GM23338 (cell line): ENCODE data around the gene SH2D4B. TPM values are rescaled to one million over a fixed set of nuclear protein-coding genes. Genes with fewer than 3 reads are reported as not detected.

Experiments used
- ATAC-seq: fragments of 200-7000 bp; cut with Tn5 transposase; 3 replicates; pipeline ENCODE4 v1.9.1; 2020
- DNase-seq: peaks from one replicate; pipeline ENCODE4 v3.0.0-alpha.2; 2015; ENCODE audit warnings: low spot score
- H2AFZ ChIP-seq: fragments of 200-600 bp; sonication (generic); 2 replicates; pipeline ENCODE4 v1.8.0; 2016; ENCODE audit warnings: antibody characterized with exemption, mild to moderate bottlenecking, moderate library complexity
- H3F3A ChIP-seq: fragments of 200-600 bp; sonication (generic); replicated peaks from 2 replicates; pipeline ENCODE4 v1.8.0; 2017; ENCODE audit warnings: antibody characterized with exemption, mixed run types, low read depth
- H3K27ac ChIP-seq: fragments of 200-600 bp; sonication (generic); 2 replicates; pipeline ENCODE4 v1.6.1; 2016; ENCODE audit warnings: low read depth
- H3K27me3 ChIP-seq: fragments of 200-600 bp; sonication (generic); 2 replicates; pipeline ENCODE4 v1.8.0; 2016; ENCODE audit warnings: mild to moderate bottlenecking, mixed run types, moderate library complexity; ENCODE audit not compliant: insufficient read depth
- H3K36me3 ChIP-seq: fragments of 200-600 bp; sonication (generic); 2 replicates; pipeline ENCODE4 v1.8.0; 2016; ENCODE audit warnings: mild to moderate bottlenecking; ENCODE audit not compliant: insufficient read depth
- H3K4me1 ChIP-seq: fragments of 200-600 bp; sonication (generic); 2 replicates; pipeline ENCODE4 v1.8.0; 2016; ENCODE audit warnings: mild to moderate bottlenecking, moderate library complexity; ENCODE audit not compliant: insufficient read depth
- H3K4me2 ChIP-seq: fragments of 200-600 bp; sonication (generic); 2 replicates; pipeline ENCODE4 v1.7.1; 2017; ENCODE audit warnings: mixed run types
- H3K4me3 ChIP-seq: fragments of 200-600 bp; sonication (generic); 2 replicates; pipeline ENCODE4 v1.6.1; 2016; ENCODE audit warnings: mixed run types
- H3K79me2 ChIP-seq: fragments of 200-600 bp; sonication (generic); replicated peaks from 2 replicates; pipeline ENCODE4 v1.8.0; 2017; ENCODE audit warnings: mild to moderate bottlenecking; ENCODE audit not compliant: insufficient read depth
- H3K9me2 ChIP-seq: fragments of 200-600 bp; sonication (generic); 2 replicates; pipeline ENCODE4 v1.8.0; 2017; ENCODE audit not compliant: insufficient read depth
- H4K20me1 ChIP-seq: fragments of 200-600 bp; sonication (generic); replicated peaks from 2 replicates; pipeline ENCODE4 v1.8.0; 2017; ENCODE audit warnings: mild to moderate bottlenecking; ENCODE audit not compliant: insufficient read depth
- H3K27ac Mint-ChIP-seq: 2 replicates; pipeline ENCODE4 v1.8.0; 2020; ENCODE audit warnings: inconsistent platforms, mild to moderate bottlenecking, moderate library complexity, mixed read lengths
- H3K27me3 Mint-ChIP-seq: 3 replicates; pipeline ENCODE4 v1.8.0; 2022; ENCODE audit warnings: low read depth, mild to moderate bottlenecking, moderate library complexity, mixed read lengths, inconsistent platforms; ENCODE audit not compliant: insufficient read depth, poor library complexity
- H3K36me3 Mint-ChIP-seq: 3 replicates; pipeline ENCODE4 v1.8.0; 2021; ENCODE audit warnings: low read depth, mild to moderate bottlenecking, inconsistent platforms, moderate library complexity, mixed read lengths
- H3K4me1 Mint-ChIP-seq: 3 replicates; pipeline ENCODE4 v1.8.0; 2020; ENCODE audit warnings: mild to moderate bottlenecking, inconsistent platforms, mixed read lengths
- H3K4me3 Mint-ChIP-seq: 3 replicates; pipeline ENCODE4 v1.8.0; 2021; ENCODE audit warnings: moderate library complexity, mild to moderate bottlenecking, inconsistent platforms, mixed read lengths
- H3K9me3 Mint-ChIP-seq: 3 replicates; pipeline ENCODE4 v1.8.0; 2020; ENCODE audit warnings: moderate library complexity, mild to moderate bottlenecking, inconsistent platforms, mixed read lengths
- CREB1 ChIP-seq: fragments of 250-450 bp; sonication (Bioruptor Pico); IDR thresholded peaks from 2 replicates; pipeline ENCODE4 v1.5.0; 2020; ENCODE audit warnings: low read depth, mild to moderate bottlenecking, moderate library complexity
- CTCF ChIP-seq, 2 experiments: fragments of 200-600 bp in 1 of 2; sonication (generic) in 1 of 2; conservative IDR thresholded peaks; 2 replicates each; pipeline versions ENCODE4 v1.5.1 to v1.6.1; 2016 to 2017; ENCODE audit warnings: antibody characterized with exemption in 2 of 2, low read depth in 2 of 2, mild to moderate bottlenecking in 2 of 2, moderate library complexity in 1 of 2
- ETS1 ChIP-seq: IDR thresholded peaks from 2 replicates; pipeline ENCODE4 v1.6.1; 2016; ENCODE audit warnings: antibody characterized with exemption
- EZH2 ChIP-seq: fragments of 200-600 bp; sonication (generic); IDR thresholded peaks from one replicate; pipeline ENCODE4 v1.8.0; 2017; ENCODE audit warnings: antibody characterized with exemption, mild to moderate bottlenecking, low read depth; ENCODE audit not compliant: unreplicated experiment
- EZH2phosphoT487 ChIP-seq: fragments of 200-600 bp; sonication (generic); IDR thresholded peaks from one replicate; pipeline ENCODE4 v1.8.1; 2018; ENCODE audit warnings: antibody characterized with exemption; ENCODE audit not compliant: unreplicated experiment
- JUNB ChIP-seq: IDR thresholded peaks from one replicate; pipeline ENCODE4 v1.6.1; 2016; ENCODE audit warnings: antibody characterized with exemption; ENCODE audit not compliant: unreplicated experiment
- NANOG ChIP-seq: IDR thresholded peaks from 2 replicates; pipeline ENCODE4 v1.6.1; 2016; ENCODE audit warnings: antibody characterized with exemption, borderline replicate concordance
- POLR2AphosphoS5 ChIP-seq: IDR thresholded peaks from 2 replicates; pipeline ENCODE4 v1.6.1; 2016; ENCODE audit warnings: antibody characterized with exemption, low read depth
- REST ChIP-seq: IDR thresholded peaks from one replicate; pipeline ENCODE4 v1.6.1; 2018; ENCODE audit warnings: antibody characterized with exemption; ENCODE audit not compliant: unreplicated experiment
- STAT1 ChIP-seq: IDR thresholded peaks from one replicate; pipeline ENCODE4 v1.6.1; 2016; ENCODE audit warnings: antibody characterized with exemption; ENCODE audit not compliant: unreplicated experiment
- ZNF114 ChIP-seq: fragments of 250-450 bp; sonication (Bioruptor Pico); IDR thresholded peaks from 2 replicates; pipeline ENCODE4 v1.5.0; 2020; ENCODE audit warnings: mild to moderate bottlenecking, moderate library complexity
- ZNF331 ChIP-seq: fragments of 250-450 bp; sonication (Bioruptor Pico); IDR thresholded peaks from 2 replicates; pipeline ENCODE4 v1.5.0; 2020; ENCODE audit warnings: low read depth, mild to moderate bottlenecking, moderate library complexity
- ZNF462 ChIP-seq: fragments of 250-450 bp; sonication (Bioruptor Pico); IDR thresholded peaks from 2 replicates; pipeline ENCODE4 v1.5.0; 2020; ENCODE audit warnings: mild to moderate bottlenecking, moderate library complexity
- polyA plus RNA-seq: library from polyadenylated mRNA; unstranded; fragments of >200 nt; fragmentation: Nextera tagmentation; extraction: Ambion mirVana; gene quantifications from 2 replicates; pipeline ENCODE4 v1.2.1, GENCODE V29; 2016
- total RNA-seq: library from RNA; depleted of rRNA; stranded (reverse); fragments of >200 nt; shearing (Covaris generic); gene quantifications from 2 replicates; pipeline ENCODE4 v1.2.3, GENCODE V29; 2014

SH2D4B gene
- total and polyA plus RNA-seq, 2 experiments from 2014 or later: 0.08 TPM; not detected in 1

GRCh38 chr10:80660736-80661135 lies 123.0 kb downstream of the SH2D4B start:
- TF ChIP-seq ETS1: no peak
- TF ChIP-seq POLR2AphosphoS5: no peak
- TF ChIP-seq NANOG: no peak
- TF ChIP-seq STAT1: no peak
- TF ChIP-seq JUNB: no peak
- no peak for TF ChIP-seq EZH2phosphoT487
- TF ChIP-seq CREB1 (CRISPR knock-in tag): no peak
- TF ChIP-seq ZNF462: no peak
- TF ChIP-seq REST: no peak
- no peak for TF ChIP-seq CTCF (conservative IDR thresholded peaks at IDR 0.05; ENCODE audit: low read depth in 2 of 2)
- no peak for TF ChIP-seq ZNF114 (CRISPR knock-in tag)
- no peak for TF ChIP-seq EZH2
- no peak for TF ChIP-seq ZNF331 (CRISPR knock-in tag)
- Histone ChIP-seq H3K79me2 (no peaks in the 10 kb centered on the region), H3K9me2 (no peaks in the 10 kb centered on the region), H4K20me1 (no peaks in the 10 kb centered on the region), H2AFZ (no peak overlapping the region), H3K4me3 (no peak overlapping the region), H3F3A (no peaks in the 10 kb centered on the region), H3K4me2 (no peak overlapping the region), H3K36me3 (no peaks in the 10 kb centered on the region), H3K4me1 (peaks cover 16% of the 10 kb centered on the region), H3K27me3 (no peaks in the 10 kb centered on the region), H3K27ac (no peak overlapping the region)
- no peaks in the 10 kb centered on the region for H3K36me3 Mint-ChIP-seq
- no peak overlapping the region for H3K4me3 Mint-ChIP-seq
- peaks cover 12% of the 10 kb centered on the region for H3K4me1 Mint-ChIP-seq
- DNase-seq (no peak), ATAC-seq (no peak)
- no peak overlapping the region for H3K27ac Mint-ChIP-seq
- peaks cover 10% of the 10 kb centered on the region for H3K27me3 Mint-ChIP-seq
- no peaks in the 10 kb centered on the region for H3K9me3 Mint-ChIP-seq
